ENCODE results near the gene EARS2.

DNA sequence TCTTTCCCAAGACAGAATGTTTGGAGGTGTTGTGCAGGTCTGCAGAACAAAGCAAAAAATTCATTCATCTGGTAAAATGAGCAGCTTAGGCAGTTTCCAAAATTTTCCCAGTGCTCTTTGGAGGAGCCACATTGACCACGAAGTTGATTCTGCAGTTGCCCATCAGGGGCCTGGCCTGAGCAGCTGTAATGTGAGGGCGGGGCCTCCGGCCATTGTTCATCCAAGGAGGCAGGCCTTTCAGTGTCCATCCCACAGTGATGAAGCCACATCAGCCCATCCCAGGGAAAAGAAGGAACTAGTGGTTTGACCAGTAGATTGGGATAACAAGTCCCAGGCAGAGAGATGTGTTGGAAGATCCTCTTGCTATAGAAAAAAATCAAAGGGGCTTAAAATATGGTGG lies 10.5 kb upstream of the EARS2 start:
- no peak for TF ChIP-seq LEF1 (IDR thresholded peaks at IDR 0.05; ENCODE audit: borderline replicate concordance)
- no peak for TF ChIP-seq SUZ12 (IDR thresholded peaks at IDR 0.05)
- TF ChIP-seq ELF4 (IDR thresholded peaks at IDR 0.05) = no peak
- TF ChIP-seq L3MBTL2 (conservative IDR thresholded peaks at IDR 0.05) = no peak
- no peak for TF ChIP-seq ZNF384 (IDR thresholded peaks at IDR 0.05)
- no peak for TF ChIP-seq NFRKB (IDR thresholded peaks at IDR 0.05)
